Brain microvascular endothelial cell (primary cell): ENCODE results near the gene RESP18.

Experiments used
- DNase-seq: peaks from one replicate; pipeline ENCODE4 v3.0.0-alpha.2; 2020
- H3K27ac ChIP-seq: fragments of 250-450 bp; sonication (Bioruptor Pico); 2 replicates; pipeline ENCODE4 v1.5.1; 2020; ENCODE audit warnings: mild to moderate bottlenecking, moderate library complexity
- H3K27me3 ChIP-seq: fragments of 250-450 bp; sonication (Bioruptor Pico); replicated peaks from 2 replicates; pipeline ENCODE4 v1.5.1; 2020; ENCODE audit warnings: mild to moderate bottlenecking
- H3K36me3 ChIP-seq: fragments of 250-450 bp; sonication (Bioruptor Pico); replicated peaks from 2 replicates; pipeline ENCODE4 v1.5.1; 2020; ENCODE audit warnings: mild to moderate bottlenecking
- H3K4me3 ChIP-seq: 2 replicates; pipeline ENCODE4 v1.5.1; 2011; ENCODE audit warnings: low read depth, mild to moderate bottlenecking, control low read depth, low read length, moderate library complexity
- in situ Hi-C: cut with HindIII; loops from 2 replicates; pipeline ENCODE4 v1.10.0; 2017; ENCODE audit warnings: low sequenced_read_pairs, low pct_ligation_motif_present
- TF ChIP-seq, protein P1 (sequence below): IDR thresholded peaks from 2 replicates; pipeline ENCODE4 v1.5.1; 2011; ENCODE audit warnings: low read depth, mild to moderate bottlenecking, moderate library complexity, low read length, control low read depth, inconsistent platforms; ENCODE audit errors: missing control alignments

Gene RESP18

DNA sequence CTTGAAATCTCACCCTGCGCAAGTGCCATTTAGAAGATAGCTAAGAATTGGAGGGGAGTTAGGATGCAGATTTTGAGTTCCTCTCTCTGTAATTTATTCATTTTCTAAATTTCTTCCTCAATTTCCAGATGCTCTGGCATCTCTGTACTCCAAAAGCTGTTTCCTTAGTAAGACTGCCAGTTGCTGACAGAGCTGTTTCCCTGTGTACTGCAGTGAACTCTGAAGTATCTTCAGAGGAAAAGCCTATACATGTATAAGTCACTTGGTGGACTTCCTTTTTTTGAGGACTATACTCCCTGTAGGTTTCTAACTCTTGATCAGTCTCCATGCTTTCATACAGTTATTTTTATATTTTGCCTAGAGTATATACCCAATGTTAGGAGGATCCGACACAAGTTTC, 1.5 kb upstream of the RESP18 start:
- Histone ChIP-seq H3K4me3 (no peak overlapping the region), H3K27ac (no peak overlapping the region), H3K36me3 (no peaks in the 10 kb centered on the region), H3K27me3 (peaks cover 34% of the 10 kb centered on the region)
- DNase-seq = no peak
- TF ChIP-seq, protein P1, sequence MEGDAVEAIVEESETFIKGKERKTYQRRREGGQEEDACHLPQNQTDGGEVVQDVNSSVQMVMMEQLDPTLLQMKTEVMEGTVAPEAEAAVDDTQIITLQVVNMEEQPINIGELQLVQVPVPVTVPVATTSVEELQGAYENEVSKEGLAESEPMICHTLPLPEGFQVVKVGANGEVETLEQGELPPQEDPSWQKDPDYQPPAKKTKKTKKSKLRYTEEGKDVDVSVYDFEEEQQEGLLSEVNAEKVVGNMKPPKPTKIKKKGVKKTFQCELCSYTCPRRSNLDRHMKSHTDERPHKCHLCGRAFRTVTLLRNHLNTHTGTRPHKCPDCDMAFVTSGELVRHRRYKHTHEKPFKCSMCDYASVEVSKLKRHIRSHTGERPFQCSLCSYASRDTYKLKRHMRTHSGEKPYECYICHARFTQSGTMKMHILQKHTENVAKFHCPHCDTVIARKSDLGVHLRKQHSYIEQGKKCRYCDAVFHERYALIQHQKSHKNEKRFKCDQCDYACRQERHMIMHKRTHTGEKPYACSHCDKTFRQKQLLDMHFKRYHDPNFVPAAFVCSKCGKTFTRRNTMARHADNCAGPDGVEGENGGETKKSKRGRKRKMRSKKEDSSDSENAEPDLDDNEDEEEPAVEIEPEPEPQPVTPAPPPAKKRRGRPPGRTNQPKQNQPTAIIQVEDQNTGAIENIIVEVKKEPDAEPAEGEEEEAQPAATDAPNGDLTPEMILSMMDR = no peak
- in situ Hi-C loops = no loop called here

DNA sequence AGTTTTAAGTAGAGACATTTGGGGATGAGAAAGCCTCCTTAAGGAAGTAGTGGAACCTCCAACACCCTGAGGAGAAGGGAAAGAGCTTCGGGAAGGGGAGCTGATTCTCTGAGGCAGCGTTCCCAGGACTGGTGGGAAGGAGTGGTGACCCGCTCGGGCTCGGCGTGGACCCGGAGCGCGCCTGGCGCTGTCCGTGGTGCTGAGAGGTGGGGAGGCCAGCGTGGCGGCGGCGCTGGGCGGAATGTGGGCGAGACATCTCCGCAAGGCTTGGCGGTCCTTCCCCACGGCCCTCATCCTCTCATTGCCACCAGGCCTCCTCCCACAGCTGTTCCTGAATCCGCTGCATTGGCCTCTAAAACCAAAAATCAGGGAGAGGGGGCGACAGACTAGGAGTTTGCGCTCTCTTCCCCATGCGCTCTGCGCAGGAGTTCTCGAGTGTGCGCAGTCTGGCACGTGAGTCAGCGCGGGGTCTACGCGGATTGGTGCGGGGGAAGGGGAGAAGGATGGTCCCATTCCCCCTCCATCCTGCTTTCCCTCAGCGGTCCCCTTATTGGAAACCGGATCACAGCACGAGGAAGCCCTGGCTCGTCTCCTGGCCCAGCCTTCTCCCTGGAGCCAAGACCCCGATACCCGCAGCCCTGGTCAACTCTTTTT, 857 bp downstream of the RESP18 start:
- TF ChIP-seq, protein P1 = no peak
- H3K4me3 ChIP-seq = no peak overlapping the region
- DNase-seq = peak; percentile 18
- no peak overlapping the region for H3K27ac ChIP-seq
- in situ Hi-C loops = no loop called here
- H3K36me3 ChIP-seq = no peaks in the 10 kb centered on the region
- H3K27me3 ChIP-seq = peaks cover 34% of the 10 kb centered on the region

DNA sequence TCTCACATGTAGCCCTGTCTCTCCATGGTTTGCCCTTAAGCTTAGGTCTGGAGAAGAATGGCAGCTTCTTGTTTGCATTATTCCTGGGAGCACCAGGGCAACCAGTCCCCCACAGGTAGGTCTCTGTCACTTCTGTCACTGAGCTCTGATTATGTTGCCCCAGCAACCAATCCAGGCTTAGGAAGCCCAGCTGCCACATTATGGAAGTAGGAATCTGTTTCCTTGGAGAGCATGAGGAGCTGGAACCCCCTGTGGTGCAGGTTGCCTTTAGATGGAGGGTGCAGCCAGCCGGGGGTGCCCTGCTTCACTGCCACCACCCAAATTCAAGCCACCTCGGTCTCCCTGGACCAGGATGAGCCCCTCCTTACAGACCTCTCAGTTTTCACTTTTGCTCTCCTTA, 4.8 kb downstream of the RESP18 start:
- peaks cover 19% of the 10 kb centered on the region for H3K27me3 ChIP-seq
- in situ Hi-C loops = no loop called here

DNA sequence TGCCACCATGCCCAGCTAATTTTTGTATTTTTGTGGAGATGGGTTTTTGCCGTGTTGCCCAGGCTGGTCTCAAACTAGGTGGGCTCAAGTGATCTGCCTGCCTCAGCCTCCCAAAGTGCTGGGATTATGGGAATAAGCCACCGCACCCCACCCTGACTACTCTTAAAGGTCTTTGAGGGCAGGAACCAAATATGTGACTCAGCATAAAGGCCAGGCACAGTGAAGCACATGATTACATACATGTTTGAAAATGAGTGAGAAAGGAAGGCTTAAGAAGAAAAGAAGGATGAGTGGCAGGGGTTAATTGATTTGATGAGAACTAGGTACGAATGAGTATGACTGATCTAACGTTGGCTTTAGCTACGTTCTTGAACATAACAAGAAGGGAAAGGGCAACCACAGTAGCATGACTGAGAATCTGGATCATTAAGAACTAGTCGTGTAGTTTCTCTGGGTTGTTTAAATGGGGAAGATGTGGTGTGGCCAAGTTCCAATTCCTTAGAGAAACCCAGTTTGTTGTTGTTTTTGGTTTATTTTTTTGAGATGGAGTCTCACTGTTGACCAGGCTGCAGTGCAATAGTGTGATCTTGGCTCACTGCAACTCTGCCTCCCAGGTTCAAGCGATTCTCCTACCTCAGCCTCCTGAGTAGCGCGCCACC, 6.8 kb downstream of the RESP18 start:
- Histone ChIP-seq H3K27ac (no peak overlapping the region), H3K36me3 (no peaks in the 10 kb centered on the region), H3K4me3 (no peak overlapping the region), H3K27me3 (peaks cover under 1% of the 10 kb centered on the region)
- TF ChIP-seq, protein P1 = no peak
- no peak for DNase-seq
- in situ Hi-C loops = no loop called here

More for the DNA sequence above, 4.8 kb downstream of the RESP18 start:
- Histone ChIP-seq H3K27ac (no peak overlapping the region), H3K36me3 (no peaks in the 10 kb centered on the region), H3K4me3 (no peak overlapping the region)
- no peak for DNase-seq
- TF ChIP-seq, protein P1 = no peak

DNA sequence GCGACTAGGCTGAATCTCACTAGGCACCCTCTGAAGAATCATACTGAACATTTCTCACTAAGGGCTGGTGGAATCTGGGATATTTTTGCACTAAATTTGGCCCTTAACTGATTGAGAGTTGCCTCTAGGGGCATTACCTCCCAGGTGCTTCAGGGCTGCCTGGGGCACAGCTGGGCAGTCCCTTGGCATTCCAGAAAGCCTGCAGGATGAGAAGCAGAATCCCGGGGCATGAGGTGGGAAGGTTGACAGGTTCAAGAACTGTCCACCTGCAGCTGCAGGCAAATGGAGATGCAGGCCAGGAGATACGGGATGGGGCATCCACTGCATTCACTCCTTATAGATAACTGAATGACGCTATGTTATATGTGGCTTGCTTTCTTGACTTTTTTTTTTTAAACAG, 7.4 kb downstream of the RESP18 start:
- in situ Hi-C loops = no loop called here
- H3K27me3 ChIP-seq = no peaks in the 10 kb centered on the region

More for the DNA sequence above, 7.4 kb downstream of the RESP18 start:
- TF ChIP-seq, protein P1 = no peak
- Histone ChIP-seq H3K36me3 (no peaks in the 10 kb centered on the region), H3K4me3 (no peak overlapping the region), H3K27ac (no peak overlapping the region)
- DNase-seq = no peak
